NCI-H69 (cell line): Measurements from ENCODE around the gene DNAH7.
"Not testable (repeated sequence)": the region's sequence is repeated elsewhere in the genome, so short reads cannot be mapped to it uniquely, and the experiment has no call there.

Experiments used
- DNase-seq: peaks from one replicate; lab custom pipeline; 2025; lab: John Stamatoyannopoulos, UW

Gene DNAH7

DNA sequence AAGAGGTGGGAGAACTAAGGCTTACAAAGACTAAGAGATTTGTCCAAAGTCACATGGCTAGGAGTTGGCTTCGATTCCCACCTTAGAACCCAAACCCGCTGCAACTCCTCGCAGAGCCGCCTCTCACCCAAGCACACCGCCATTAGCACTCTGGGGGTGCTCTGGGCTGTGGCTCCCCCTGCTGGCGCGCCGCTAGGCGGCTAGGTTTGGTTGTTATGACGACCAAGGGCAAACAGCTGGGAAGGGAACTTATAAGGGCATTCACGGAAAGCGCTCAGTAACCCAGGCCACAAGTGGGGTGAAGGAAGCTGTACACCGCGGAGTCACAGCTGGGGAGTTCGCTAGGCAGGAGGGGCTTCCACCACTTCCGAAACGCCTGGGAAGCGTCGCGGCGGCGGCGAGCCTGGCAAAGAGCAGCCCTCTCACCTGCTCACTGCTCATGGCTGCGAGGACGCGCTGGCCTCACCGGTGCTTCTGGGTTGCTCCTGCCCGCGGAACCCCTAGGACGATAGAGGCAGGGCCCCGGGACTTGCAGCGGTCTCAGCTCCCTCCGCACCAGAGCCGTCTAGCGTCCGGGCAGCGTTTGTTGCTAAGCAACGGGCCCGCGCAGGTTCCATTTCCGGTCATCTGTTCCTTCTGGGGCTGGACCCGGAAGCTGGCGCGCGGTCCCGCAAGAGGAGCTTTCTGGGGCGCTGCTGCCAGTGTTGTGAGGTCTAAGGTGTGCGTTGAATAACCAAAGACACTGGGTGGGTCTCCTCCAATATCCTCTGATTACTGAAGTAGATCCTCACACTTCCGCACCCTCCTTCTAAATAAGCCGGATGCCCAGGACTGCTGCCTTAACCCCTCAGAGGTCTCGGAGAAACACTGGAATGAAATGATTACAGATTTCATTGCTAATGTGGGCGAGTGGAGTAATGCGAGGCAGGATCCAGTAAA is at the start of gene DNAH7:
Gene DNAH7, minus strand, starts transcription at position 567 of the 939 bp plus-strand sequence. Its CDS starts 126 bp downstream, at position 441.
- peak; percentile 88 for DNase-seq

DNA sequence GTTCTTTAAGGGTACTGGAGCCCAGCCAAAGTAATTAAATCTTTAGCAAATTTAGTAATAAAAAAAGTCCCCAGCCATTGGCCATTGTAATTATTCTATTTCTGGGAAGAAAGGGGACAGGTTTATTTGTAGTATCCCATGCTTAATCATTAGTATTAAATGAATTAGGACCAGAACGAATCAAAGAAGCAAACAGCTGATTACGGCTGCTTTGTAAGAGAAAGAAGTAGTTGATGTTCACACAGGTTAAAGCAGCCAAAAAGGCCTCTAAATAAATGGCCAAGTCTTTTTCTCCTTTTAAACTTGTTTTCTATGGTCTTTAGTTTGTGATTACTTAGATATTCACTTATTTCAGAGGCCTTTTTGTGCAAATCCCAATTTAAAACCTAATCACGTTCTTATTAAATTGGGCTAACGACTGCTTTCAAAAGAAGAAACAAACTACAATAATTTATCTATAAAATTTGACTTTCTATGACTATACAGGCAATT is 48.6 kb upstream of the DNAH7 start:
- DNase-seq, result no peak

DNA sequence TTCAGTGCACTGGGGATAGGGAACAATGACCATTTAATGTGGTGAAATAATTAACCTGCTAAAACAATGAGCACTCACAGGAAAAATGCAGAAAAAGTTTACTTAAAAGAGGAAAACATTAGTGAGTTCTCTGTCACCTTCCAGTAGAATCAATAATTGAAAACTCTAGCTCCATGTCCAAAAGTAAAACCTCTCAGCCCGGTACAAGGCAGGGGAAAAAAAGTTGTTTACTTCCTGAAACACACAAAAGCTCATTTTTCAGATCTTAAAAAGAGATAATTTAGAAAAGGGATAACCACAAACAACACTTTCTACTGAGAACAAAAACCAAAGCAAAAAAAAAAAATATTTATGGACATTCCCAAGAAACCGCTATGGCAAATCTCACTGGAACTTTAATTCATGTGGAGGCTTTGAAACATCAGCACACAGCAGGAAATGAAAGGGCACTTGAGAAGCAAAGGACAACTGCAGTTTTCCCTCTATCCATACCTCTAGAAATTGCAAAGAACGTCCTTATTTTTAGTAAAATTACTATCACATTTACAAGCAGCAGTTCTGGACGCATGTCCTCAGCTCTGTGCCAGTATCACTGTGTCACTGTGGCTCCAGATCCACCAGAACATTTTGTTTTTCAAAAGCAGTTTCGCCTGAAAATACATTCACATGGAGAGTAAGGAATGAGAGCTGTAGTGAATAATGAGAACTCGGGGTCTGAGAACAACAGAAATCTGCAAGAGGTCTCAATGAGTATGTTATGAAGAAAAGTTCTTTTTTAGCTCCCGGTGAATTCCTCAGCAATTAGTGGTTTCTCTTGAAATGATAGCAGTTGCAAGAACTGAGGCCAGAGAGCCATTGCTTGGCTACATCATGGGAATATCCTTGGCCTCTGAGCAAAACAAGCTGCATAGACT is 44.7 kb upstream of the DNAH7 start:
- DNase-seq, result no peak

DNA sequence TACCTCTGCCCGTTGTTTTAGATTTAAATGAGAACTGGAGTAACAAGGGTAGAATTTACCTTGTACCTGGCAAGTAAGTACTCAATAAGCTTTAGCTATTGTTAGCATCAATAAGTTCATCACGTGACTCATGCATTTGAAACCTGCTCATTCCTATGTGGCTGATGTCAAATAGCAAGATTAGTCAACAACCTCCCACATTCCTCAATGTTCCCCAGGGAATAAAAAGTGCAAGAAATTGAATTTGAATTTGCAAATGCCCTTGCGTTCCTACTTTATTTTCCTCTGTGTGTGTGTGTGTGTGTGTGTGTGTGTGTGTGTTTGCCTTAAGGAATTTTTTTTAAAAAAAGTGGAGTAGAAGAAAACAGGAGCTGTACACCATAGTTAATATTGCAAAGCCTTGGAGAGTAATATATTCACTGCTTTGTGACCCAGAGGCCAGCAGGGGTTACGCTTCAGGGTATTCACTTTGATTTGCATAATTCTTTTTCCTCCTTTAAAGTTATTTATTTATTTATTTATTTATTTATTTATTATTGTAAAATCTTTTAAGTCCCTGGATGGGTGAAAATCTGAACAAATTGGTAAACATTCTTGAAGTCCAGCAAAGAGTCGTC is 43.9 kb upstream of the DNAH7 start:
- DNase-seq, result no peak

DNA sequence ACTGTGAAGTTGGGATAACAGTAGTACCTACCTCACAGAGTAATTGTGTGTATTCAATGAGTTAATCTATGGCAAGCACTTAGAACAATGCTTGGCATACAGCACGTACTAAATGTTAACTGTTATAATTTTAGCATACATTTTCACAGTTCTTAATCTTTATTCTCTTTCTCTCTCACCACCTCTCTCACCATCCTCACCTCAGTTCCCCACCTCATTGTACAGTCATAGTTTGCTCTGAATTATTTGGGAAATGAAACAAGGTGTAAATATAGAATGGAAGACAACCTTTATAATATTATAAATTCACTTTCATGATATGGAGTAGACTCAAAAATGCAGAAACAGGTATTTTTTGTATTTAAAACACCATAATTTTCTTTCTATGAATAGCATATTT is 40.0 kb upstream of the DNAH7 start:
- no peak for DNase-seq

DNA sequence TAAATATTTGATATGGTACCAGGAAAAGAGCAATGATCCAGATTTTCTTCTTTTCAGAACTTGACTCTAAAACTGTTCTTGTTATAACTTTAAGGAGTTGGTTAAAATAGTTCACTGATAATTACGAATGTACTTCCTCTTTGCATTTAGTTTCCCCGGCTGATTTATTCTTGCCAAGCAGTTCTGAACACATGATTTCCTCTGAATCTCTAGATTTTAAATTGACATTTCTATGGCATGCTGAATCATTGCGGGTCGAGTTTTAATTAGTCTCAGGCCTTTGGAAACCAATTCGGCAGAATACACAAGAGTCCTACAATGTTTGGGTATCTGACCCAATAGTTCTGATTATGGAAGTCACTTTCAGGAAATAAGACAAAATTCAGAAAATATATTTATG is 37.3 kb upstream of the DNAH7 start:
- DNase-seq, result no peak

DNA sequence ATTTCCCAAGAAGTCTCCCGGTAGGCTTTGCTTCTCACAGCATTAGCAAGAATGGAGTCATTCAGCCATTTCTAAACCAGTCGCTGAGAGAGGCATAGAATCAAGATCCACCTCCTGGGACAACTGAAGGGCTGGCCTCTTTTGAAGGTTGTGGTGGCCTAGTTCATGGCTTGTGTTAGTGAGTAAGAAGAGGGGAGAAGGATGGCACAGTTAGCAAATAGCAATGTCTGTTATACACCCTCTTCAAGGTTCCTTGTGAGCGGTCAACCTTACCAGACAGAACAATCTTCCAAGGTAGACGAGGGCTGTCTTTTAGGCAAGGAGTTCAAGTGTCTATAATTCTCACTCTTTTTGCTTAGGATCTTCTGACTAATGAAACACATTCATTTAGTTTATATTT is 35.4 kb upstream of the DNAH7 start:
- DNase-seq, result no peak

DNA sequence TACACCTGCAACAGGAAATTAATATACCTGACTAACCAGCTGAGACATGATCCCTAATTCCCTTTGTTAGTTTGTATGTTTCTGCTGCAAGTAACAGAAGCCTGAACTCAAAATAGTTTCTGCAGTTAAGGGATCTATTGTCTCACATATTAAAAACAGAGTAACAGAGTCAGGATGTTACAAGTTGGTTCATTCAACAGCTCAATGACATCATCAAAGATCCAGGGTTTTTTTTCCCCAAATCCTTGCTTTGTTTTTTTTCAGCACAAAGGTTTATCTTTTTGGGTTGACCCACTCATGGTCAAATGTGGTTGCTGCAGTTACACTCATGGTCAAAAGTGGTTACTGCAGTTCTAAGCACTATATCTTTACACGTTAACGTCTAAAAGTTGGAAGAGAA is 35.0 kb upstream of the DNAH7 start:
- no peak for DNase-seq

DNA sequence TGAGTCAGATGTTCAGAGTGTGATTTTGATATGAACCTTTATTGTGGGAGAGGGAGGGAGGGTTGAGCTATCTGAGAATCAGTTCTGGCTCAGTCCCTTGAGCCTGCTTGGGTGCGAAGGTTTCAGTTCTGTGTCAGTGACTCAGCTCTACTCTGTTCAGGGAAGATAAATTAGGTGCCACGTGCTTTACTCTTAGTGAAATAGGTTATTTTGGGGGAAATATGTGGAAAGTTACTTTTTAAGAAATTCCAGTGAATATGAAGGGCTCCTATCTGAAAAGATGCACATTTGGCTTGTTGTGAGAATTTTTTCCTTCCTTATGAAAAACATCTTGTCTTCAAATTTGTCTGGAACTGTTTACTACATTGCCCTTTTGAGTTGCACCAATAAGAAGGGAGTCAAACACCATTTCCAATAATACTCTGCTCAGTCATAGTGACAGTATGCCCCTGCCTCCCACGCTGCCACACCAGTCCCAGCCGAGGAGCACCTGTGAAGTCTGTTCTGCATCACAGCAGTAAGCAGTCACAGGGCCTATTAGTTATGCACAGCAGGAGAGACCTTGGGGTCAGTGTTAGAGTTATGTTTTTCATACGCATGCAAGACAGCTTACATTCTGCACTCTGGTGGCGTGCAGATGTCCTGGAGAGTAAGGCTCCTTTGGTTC is 32.8 kb upstream of the DNAH7 start:
- DNase-seq, result peak; percentile 79

DNA sequence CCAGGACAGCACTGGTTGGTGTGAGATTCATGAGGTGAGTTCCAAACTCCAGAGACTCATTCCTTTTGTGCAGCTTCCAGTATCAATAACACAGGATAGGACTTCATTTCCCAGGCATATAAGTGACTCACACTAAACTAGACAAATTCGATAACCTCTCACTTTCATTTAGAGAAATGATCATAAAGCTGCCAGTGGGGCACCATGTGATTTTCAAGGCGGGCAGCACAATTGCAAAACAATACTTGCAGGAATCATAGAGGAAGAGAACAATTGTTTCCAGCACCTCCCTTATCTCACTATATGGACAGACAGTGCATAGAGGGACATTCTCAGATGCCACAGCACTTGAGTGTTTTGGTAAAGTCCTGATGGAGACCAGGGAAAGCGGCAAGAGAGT is 31.3 kb upstream of the DNAH7 start:
- no peak for DNase-seq

DNA sequence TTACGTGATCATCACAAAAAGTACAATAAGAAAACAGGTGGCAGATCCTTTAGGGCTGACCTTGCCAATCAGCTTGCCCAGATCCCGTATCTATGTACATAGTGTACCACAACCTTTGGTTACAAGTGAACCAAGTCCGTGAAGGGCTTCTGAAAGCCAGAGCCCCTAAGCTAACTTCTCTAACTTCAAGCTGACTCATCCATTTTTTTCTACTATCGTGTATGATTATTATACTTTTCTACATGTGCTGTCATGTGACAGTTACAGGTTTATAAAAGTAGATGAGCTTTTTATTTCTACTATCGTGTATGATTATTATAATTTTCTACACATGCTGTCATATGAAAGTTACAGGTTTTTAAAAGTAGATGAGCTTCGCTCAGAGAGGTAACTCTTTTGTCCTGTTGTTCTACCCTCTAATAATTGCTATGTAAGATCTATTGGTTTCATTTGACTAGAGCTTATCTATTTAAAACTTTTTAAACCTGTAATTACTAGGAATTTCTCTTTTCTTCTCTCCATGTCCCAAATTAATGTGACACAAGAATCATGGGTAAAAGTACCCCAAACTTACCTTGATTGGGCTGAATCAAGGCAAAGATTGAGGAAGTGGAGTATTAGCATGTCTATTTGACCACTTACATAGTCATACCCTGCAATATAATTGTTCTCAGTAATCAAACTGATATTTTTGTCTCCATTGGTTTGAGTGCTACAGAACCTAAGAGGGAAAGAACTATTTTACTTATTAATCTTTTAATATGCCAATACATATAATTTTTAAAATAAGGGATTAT is 29.4 kb upstream of the DNAH7 start:
- no peak for DNase-seq

DNA sequence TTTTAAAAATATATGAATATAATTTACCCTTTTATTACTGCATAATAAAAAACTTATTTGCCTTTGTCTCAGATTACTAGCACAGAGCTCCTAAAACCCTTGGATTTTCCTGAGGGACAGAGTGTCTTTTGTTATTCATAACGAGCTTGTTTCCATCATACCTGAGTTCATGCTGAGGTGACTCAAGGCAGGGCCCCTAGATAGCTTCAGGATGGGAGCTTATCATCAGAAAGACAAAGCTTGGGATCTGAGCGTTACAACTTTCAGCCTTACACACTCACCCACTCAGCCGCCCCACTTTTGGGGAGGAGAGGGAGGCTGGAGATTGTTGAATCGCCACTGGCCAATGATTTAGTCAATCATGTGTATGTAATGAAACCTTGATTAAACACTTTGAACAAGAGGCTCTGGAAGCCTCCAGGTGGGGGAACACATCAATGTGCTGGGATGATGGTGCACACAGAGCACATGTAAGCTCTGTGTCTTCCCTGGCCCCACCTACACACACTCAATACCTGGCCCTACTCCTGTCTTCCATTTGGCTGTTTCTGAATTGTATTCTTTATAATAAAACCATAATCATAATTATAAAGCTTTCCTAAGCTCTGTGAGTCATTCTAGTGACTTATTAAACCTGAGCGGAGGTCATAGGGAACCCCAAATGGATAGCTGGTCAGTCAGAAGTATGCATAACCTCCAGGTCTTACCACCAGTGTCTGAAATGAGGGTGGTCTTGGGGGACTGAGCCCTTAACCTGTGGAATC is 28.5 kb upstream of the DNAH7 start:
- peak; percentile 63 for DNase-seq

DNA sequence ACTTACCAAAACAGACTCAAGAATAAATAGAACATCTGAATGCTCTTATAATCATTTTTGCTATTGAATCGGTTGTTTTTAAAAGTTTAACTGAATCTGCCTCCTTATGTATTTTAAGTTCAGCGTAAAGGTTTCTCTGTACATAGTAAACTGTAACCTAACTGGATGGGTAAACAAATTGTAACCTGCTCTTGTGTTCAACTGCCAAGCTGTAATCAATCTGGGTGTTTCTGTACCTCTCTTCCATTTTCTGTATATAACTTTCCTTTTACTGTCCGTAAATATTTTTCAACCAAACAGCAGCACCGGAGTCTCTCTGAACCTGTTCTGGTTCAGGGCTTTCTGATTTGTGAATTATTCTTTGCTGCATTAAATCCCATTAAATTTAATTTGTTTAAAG is 27.6 kb upstream of the DNAH7 start:
- DNase-seq, result no peak

DNA sequence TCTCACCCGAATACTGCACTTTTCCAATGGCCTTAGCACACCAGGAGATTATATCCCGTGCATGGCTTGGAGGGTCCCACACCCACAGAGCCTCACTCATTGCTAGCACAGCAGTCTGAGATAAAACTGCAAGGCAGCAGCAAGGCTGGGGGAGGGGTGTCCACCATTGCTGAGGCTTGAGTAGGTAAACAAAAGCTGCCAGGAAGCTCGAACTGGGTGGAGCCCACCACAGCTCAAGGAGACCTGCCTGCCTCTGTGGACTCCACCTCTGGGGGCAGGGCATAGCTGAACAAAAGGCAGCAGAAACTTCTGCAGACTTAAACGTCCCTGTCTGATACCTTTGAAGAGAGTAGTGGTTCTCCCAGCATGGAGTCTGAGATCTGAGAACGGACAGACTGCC is 20.8 kb upstream of the DNAH7 start:
- not testable (repeated sequence) for DNase-seq

DNA sequence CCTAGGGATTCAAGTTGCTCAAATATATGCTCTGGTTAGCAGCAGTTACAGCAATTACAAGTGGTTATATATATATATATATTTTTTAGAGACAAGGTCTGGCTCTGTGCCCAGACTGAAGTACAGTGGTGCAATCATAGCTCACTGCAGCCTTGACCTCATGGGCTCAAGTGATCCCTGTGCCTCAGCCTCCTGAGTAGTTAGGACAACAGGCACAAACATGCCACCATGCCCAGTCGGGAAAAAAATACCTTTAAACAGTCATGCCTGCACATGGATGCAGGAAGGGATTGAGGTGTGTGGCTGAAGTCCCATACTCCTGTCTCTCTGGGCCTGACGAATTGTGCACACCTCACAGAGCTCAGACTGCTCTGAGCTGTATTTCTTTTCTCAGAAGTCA is 19.6 kb upstream of the DNAH7 start:
- peak; percentile 48 for DNase-seq

DNA sequence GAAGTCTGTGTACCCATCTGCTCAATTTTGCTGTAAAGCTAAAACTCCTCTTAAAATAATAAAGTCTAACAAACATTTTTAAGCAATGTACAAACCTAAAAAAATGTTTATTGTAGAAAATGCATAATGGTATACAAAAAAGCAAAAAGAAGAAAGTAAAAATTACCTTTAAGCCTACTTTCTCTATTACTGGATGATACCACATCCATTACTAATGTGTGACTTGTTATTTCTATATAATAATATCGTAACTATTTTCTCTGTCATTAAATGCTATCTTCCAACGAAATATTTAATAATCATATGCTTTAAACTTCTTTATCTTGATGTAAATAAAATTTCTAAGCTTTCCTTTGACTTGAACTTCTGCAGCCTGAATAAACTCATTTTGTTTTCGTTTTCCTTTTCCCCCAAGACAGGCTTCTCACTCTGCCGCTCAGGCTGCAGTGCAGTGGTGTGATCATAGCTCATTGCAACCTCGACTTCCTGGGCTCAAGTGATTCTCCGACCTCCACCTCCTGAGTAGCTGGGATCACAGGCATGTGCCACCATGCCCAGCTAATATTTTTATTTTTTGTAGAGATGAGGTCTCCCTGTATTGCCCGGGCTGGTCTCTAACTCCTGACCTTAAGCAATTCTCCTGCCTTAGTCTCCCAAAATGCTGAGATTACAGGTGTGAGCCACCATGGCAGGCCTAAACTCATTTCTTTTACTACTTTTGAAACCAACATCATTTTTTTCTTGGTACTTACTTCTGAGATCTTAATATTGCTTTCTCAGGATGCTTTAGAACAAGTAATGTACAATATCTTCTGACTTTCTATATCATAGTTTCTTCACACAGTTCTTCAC is 18.1 kb upstream of the DNAH7 start:
- DNase-seq, result no peak

DNA sequence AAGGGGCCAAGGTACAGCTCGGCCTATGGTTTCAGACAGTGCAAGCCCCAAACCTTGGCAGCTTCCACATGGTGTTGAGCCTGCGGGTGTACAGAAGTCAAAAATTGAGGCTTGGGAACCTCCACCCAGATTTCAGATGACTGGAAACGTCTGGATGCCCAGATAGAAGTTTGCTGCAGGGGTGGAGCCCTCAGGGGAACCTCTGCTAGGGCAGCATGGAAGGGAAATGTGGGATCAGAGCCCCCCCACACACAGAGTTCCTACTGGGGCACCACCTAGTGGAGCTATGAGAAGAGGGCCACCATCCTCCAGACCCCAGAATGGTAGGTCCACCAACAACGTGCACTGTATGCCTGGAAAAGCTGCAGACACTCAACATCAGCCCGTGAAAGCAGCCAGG is 15.0 kb upstream of the DNAH7 start:
- no peak for DNase-seq

DNA sequence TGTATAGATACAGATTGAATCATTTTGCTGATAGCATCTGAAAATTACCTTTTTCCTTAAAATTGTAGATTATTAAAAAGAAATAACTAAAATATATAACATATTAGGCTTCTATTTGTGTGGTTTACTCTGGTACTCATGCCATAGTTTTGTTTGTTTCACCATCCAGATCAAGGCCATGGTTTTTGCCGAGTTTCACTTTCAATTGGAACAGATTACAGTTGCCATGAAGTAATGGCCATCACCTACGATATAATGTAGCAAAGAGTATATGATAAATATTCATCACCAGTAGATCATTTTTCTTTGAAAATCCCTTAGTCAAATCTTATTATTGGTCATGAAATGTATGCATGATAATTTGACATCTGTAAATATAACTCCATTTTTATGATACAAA is 11.9 kb upstream of the DNAH7 start:
- no peak for DNase-seq

DNA sequence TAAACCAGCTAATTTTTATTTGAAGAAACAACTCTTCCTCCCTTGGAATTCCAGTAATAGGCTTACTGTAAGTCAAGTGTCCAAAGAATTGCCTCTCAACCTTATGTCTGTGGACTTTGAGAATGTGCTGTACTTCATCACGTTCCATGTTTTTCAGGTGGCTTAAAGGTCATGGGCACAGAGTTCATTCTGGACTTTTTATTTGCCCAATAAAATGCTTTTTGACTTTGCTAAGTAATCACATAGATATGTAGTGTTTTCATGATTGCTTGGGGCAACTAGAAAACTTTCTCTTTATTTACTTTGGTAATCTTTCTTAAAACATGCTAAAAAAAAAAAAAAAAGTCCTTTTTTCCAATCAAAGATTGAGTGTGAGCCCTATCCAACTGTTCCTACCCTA is 10.4 kb upstream of the DNAH7 start:
- no peak for DNase-seq
